ENCODE data around the gene TMEM95.

DNA sequence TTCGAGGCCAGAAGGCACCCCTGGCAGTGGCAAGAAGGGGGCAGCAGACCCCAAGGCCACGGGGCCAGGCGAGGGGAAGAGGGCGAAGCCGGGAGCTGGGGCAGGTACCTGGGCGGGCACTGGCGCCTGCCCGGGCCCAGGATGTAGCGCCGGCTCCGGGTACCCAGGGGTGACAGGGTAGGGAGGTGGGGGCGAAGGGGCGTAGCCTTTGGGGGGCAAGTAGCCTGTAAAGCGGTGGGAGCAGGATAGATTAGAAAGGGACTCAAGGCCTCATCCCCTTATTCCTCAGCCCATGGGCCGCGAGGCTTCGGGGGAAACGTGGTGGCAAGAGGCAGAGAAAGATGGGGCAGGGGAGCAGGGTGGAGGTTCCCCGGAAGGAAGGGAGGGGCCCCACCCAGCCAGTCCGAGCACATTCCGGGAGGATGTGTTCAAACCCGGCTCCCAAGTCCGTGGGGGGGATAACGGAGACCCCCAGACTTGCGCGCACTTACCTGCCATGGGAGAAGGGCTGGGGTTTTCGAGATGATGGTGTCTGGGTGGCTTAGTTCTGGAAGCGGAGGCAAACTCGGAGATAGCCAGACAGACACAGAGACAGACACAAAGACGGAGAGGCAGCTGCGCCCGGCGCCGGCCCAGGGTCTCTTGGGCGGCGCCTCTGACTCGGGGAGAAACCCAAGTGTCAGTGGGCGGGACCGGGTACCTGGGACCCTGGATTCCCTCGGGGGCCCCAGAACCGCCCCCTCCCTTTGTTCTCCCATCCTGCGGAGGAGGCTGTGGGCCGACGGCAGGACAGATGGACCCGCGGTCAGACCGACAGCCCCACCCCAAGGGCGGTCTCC, 38.9 kb downstream of the TMEM95 start:
- TF ChIP-seq, protein P1, sequence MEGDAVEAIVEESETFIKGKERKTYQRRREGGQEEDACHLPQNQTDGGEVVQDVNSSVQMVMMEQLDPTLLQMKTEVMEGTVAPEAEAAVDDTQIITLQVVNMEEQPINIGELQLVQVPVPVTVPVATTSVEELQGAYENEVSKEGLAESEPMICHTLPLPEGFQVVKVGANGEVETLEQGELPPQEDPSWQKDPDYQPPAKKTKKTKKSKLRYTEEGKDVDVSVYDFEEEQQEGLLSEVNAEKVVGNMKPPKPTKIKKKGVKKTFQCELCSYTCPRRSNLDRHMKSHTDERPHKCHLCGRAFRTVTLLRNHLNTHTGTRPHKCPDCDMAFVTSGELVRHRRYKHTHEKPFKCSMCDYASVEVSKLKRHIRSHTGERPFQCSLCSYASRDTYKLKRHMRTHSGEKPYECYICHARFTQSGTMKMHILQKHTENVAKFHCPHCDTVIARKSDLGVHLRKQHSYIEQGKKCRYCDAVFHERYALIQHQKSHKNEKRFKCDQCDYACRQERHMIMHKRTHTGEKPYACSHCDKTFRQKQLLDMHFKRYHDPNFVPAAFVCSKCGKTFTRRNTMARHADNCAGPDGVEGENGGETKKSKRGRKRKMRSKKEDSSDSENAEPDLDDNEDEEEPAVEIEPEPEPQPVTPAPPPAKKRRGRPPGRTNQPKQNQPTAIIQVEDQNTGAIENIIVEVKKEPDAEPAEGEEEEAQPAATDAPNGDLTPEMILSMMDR (IDR thresholded peaks at IDR 0.05): no peak
- no peak for TF ChIP-seq EZH2 (IDR thresholded peaks at IDR 0.05; ENCODE audit: borderline replicate concordance, insufficient read depth, low read depth, low read length, poor library complexity, severe bottlenecking)

Measured in B cell (primary cell).